Measurements from ENCODE around the gene ANXA3.
A peak's percentile ranks its signal among the peaks of the same experiment; 100 is the strongest.
"Not testable (repeated sequence)": the region's sequence is repeated elsewhere in the genome, so short reads cannot be mapped to it uniquely, and the experiment has no call there.

ANXA3 gene

DNA sequence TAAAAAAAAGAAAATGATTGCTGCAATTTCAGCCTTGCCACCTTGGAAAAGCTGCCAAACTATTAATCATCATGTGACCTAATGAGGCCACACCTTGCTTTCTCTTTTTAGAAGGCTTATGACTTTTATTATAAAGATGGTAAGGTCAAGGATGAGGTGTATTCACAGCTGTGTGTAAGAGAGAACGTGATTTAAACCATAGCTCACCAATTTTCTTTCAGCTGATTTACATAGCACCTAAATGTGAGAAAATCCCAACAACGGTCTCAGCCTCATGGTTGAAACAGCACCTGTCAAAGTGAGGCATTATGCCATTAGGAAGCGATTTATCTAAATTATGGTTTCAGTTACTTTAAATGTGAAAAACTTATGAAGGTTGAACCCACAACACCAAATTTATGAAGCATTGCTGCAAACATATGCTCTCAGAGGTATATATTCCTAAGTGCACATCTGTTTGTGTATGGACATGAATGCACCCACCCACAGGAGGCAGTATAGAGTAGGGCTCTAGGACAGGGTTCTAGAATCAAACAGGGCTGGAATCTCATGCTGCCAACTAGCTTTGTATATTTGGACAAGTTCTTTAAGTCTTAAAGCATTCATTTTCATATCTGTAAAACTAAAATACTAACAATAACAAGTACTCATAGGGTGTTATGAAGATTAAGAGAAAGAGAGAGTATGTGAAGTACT lies 40.7 kb downstream of the ANXA3 start:
- TF ChIP-seq, protein P1, sequence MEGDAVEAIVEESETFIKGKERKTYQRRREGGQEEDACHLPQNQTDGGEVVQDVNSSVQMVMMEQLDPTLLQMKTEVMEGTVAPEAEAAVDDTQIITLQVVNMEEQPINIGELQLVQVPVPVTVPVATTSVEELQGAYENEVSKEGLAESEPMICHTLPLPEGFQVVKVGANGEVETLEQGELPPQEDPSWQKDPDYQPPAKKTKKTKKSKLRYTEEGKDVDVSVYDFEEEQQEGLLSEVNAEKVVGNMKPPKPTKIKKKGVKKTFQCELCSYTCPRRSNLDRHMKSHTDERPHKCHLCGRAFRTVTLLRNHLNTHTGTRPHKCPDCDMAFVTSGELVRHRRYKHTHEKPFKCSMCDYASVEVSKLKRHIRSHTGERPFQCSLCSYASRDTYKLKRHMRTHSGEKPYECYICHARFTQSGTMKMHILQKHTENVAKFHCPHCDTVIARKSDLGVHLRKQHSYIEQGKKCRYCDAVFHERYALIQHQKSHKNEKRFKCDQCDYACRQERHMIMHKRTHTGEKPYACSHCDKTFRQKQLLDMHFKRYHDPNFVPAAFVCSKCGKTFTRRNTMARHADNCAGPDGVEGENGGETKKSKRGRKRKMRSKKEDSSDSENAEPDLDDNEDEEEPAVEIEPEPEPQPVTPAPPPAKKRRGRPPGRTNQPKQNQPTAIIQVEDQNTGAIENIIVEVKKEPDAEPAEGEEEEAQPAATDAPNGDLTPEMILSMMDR (IDR thresholded peaks at IDR 0.05; ENCODE audit: extremely low read depth, missing control alignments), result peak; percentile 27
- DNase-seq (ENCODE audit: low spot score), result peak; percentile 12

DNA sequence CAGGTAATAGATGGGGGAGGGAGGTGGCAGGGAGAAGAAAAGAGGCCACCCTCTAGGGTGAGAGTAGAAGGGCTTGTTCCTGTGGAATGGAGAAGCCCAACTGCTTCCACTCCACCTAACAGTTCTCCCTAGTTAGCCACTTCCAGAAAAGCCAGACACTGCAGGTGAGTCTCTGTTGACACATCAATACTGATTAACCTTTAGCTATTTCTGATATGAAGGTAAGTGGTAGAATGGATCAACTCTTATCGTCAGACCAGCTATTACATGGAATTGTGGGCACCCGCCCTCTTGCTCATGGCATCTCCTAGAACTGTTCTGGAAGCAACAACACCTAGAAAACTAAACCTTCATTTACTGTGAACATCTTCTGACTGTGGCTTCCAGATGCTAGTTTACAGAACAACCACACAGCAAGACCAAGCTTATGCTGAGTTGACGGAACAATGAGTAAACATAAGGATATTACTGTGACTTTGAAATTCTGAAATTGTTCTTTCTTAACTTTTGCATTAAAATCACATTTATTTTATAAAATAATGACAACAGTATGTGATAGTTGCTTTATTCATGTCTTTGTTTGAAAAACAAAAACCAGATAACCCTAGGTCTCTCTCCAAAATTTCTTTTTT lies 44.7 kb downstream of the ANXA3 start:
- TF ChIP-seq, protein P1 (IDR thresholded peaks at IDR 0.05; ENCODE audit: extremely low read depth, missing control alignments), result no peak
- DNase-seq (ENCODE audit: low spot score), result no peak

DNA sequence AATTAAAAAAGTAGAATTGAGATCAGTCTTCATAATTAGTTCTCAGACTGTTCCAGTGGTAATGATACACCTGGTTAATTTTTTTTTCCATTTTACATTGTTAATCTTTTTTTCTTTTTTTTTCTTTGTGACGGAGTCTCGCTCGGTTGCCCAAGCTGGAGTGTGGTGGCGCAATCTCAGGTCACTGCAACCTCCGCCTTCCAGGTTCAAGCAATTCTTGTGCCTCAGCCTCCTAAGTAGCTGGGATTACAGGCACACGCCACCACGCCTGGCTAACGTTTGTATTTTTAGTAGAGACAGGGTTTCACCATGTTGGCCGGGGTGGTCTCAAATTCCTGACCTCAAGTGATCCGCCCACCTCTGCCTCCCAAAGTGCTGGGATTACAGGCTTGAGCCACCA lies 46.9 kb downstream of the ANXA3 start:
- DNase-seq (ENCODE audit: low spot score), result not testable (repeated sequence)

DNA sequence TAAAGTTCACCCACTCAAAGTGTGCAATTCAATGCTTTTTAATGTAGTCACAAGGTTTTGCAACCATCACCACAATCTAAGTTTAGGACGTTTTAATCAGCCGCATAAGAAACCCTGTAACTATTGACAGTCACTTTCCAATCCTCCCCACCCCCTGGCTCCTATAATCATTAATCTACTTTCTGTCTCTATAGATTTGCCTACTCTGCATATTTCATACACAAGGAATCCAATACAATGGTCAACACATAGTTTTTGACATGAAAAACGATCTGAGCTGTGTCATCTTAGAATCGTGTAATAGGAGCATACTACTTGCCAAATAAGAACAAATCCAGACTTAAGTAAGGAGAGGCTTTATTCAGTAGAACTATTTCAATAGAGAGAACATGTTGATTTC lies 47.6 kb downstream of the ANXA3 start:
- TF ChIP-seq, protein P1 (IDR thresholded peaks at IDR 0.05; ENCODE audit: extremely low read depth, missing control alignments), result no peak
- no peak for DNase-seq (ENCODE audit: low spot score)

DNA sequence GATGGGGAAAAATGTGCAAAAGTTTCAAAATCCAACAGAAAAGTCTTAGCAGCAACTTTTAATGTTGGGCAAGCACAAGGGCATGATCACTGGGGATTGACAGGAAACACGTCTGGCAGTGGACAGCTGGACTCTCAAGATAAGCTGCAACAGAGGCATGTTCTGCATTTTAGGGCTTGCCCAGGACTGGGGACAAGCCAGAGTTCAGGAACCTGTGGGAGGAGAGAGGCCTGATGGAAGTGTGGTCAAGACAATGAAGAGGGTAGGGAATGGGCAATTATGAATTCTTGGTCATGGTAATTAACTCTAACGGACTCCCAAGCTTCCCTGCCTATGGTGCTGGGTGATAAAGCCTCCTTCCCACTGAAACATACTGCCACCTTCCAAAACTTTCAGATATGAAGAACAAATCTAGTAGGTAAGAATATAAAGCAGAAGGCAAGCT lies 48.4 kb downstream of the ANXA3 start:
- DNase-seq (ENCODE audit: low spot score), result no peak
- TF ChIP-seq, protein P1 (IDR thresholded peaks at IDR 0.05; ENCODE audit: extremely low read depth, missing control alignments), result no peak

DNA sequence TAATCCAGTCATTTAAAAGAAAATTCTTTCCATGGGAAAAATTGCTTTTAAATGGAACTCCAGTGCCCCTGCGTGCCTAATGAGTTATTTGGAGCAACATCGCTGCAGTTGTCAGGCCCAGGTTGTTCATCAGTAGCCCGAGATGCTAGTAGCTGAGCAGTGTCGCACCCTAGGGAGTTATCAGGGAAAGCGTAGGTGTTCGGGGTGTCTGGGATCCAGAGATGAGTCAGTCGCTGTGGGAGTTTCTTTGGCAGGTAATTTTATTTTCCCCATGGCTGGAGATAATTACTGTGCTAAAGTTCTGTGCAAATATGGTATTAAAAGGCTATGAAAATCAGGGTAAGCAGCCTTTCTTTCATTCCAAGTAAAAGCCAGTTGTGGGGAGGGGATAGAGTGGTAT lies 49.4 kb downstream of the ANXA3 start:
- TF ChIP-seq, protein P1 (IDR thresholded peaks at IDR 0.05; ENCODE audit: extremely low read depth, missing control alignments), result no peak
- peak; percentile 40 for DNase-seq (ENCODE audit: low spot score)

DNA sequence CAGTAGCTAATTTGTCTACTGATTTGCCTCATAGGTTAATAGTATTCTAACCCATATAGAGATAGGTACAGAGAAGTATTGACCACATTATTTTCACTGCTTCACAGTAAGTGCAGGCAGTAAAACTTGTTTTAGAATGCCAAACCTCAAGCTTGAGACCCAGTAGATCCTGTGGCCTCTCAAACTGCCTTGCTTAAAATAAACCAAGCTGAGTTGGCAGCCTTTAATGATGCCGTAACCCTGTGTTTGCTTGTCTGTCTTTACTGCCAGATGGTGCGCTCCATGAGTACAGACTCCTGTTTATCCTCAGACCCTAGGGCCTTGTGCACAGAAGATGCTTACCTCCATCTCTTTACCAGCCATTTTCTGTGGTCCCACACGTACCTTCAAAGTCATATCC lies 50.8 kb downstream of the ANXA3 start:
- DNase-seq (ENCODE audit: low spot score), result no peak
- TF ChIP-seq, protein P1 (IDR thresholded peaks at IDR 0.05; ENCODE audit: extremely low read depth, missing control alignments), result no peak

DNA sequence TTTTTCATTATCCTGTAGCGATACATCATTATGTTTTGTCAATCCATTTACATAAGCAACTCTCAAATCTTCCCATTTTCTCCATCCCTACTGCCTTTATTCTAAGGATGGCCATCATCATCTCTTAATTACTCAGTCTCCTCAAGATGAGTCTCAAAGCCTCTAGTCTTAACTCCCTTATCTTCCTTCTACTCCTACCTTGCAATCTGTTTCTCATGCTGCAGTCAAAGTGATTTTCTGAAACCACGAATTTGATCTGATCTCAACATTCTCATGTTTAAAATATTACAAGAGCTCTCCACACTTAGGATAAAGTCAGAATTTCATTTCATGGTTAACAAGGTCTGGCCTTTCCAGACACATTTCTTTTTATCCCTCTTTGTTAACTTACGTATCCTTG lies 51.8 kb downstream of the ANXA3 start:
- no peak for DNase-seq (ENCODE audit: low spot score)
- TF ChIP-seq, protein P1 (IDR thresholded peaks at IDR 0.05; ENCODE audit: extremely low read depth, missing control alignments), result no peak
